GM12878 (cell line): ENCODE measurements around the gene FAM13C. TPM values are rescaled to one million over a fixed set of nuclear protein-coding genes. Genes with fewer than 3 reads are reported as not detected.

ENCODE experiments used
- ATAC-seq: fragments of 200-7000 bp; cut with Tn5 transposase; 3 replicates; pipeline ENCODE4 v1.9.1; 2020; ENCODE audit warnings: mild to moderate bottlenecking, moderate library complexity
- BruUV-seq: library from RNA; stranded (reverse); fragments of 400-500 nt; replicated peaks from 2 replicates; lab custom pipeline; 2021; lab: Mats Ljungman, UMichigan
- CTCF ChIA-PET: fragments of 300-600 bp; sonication (Branson Sonifier 250); formaldehyde crosslinking; extraction: SDS; loops from one replicate; lab custom pipeline; 2021; ENCODE audit warnings: inconsistent platforms; lab: Yijun Ruan, JAX
- POLR2A ChIA-PET: fragments of 350-600 bp; formaldehyde crosslinking; extraction: SDS; loops from one replicate; lab custom pipeline; 2021; ENCODE audit warnings: inconsistent platforms; lab: Charles Lee
- RAD21 ChIA-PET: fragments of 300-600 bp; sonication (Branson Sonifier 250); formaldehyde crosslinking; loops from one replicate; lab custom pipeline; 2023; ENCODE audit warnings: antibody characterized with exemption; ENCODE audit not compliant: unreplicated experiment; lab: Charles Lee
- SMC1A ChIA-PET: fragments of 300-600 bp; sonication (Branson Sonifier 250); formaldehyde crosslinking; loops from one replicate; lab custom pipeline; 2023; ENCODE audit not compliant: unreplicated experiment, uncharacterized antibody; lab: Charles Lee
- DNase-seq: peaks from one replicate; pipeline ENCODE4 v3.0.0-alpha.2; 2011; ENCODE audit warnings: low read depth, low spot score
- FAIRE-seq: peaks from 3 replicates; lab custom pipeline; 2011; peaks lifted over from hg19 to GRCh38; lab: Jason Lieb, UNC
- H2AFZ ChIP-seq: 2 replicates; pipeline ENCODE4 v1.6.0; 2011; ENCODE audit warnings: low read depth, low read length, control low read depth; ENCODE audit not compliant: control insufficient read depth
- H3K27ac ChIP-seq: 2 replicates; pipeline ENCODE4 v1.5.1; 2011; ENCODE audit warnings: control low read depth; ENCODE audit not compliant: control insufficient read depth, insufficient read depth
- H3K27me3 ChIP-seq, 2 experiments: replicated peaks in 1 of 2; 2 replicates each; pipeline versions ENCODE4 v1.6.0 to v1.6.1; 2011; ENCODE audit warnings: low read length in 1 of 2; ENCODE audit not compliant: control insufficient read depth in 2 of 2, insufficient read depth in 2 of 2
- H3K36me3 ChIP-seq, 2 experiments: 2 replicates each; pipeline ENCODE4 v1.5.1; 2011; ENCODE audit warnings: low read length in 1 of 2; ENCODE audit not compliant: control insufficient read depth in 2 of 2, insufficient read depth in 2 of 2
- H3K4me1 ChIP-seq: 2 replicates; pipeline ENCODE4 v1.6.1; 2011; ENCODE audit warnings: mild to moderate bottlenecking, low read length, moderate library complexity, mixed read lengths; ENCODE audit not compliant: control insufficient read depth, insufficient read depth
- H3K4me2 ChIP-seq: 2 replicates; pipeline ENCODE4 v1.6.0; 2011; ENCODE audit warnings: control low read depth; ENCODE audit not compliant: control insufficient read depth, insufficient read depth
- H3K4me3 ChIP-seq: fragments of 200-600 bp; sonication (generic); 2 replicates; pipeline ENCODE4 v1.5.1; 2016
- H3K79me2 ChIP-seq: 2 replicates; pipeline ENCODE4 v1.6.0; 2011; ENCODE audit warnings: low read length; ENCODE audit not compliant: control insufficient read depth, insufficient read depth
- H3K9ac ChIP-seq: 2 replicates; pipeline ENCODE4 v1.8.0; 2011; ENCODE audit warnings: low read length, control low read depth, mixed read lengths; ENCODE audit not compliant: control insufficient read depth, insufficient read depth
- H3K9me3 ChIP-seq: replicated peaks from 3 replicates; pipeline ENCODE4 v1.5.1; 2011; ENCODE audit warnings: mild to moderate bottlenecking, low read length; ENCODE audit not compliant: control insufficient read depth, insufficient read depth
- H4K20me1 ChIP-seq: 2 replicates; pipeline ENCODE4 v1.6.0; 2011; ENCODE audit not compliant: control insufficient read depth, insufficient read depth
- BCL3 ChIP-seq: IDR thresholded peaks from 2 replicates; pipeline ENCODE4 v1.6.1; 2011; ENCODE audit warnings: borderline replicate concordance, low read depth, mild to moderate bottlenecking, moderate library complexity, low read length; ENCODE audit not compliant: insufficient read depth, poor library complexity, severe bottlenecking
- CTCF ChIP-seq, 3 experiments: IDR thresholded peaks in 2 of 3; conservative IDR thresholded peaks in 1 of 3; 2 replicates each; pipeline ENCODE4 v1.5.1; 2011; ENCODE audit warnings: low read depth in 3 of 3, low read length in 3 of 3, mild to moderate bottlenecking in 3 of 3, control low read depth in 2 of 3, moderate library complexity in 2 of 3, inconsistent platforms in 1 of 3, mixed read lengths in 1 of 3; ENCODE audit not compliant: control insufficient read depth in 2 of 3, insufficient read depth in 1 of 3; ENCODE audit errors: extremely low read depth in 1 of 3
- GATAD2B ChIP-seq: fragments of 450-650 bp; conservative IDR thresholded peaks from 2 replicates; pipeline ENCODE4 v1.6.1; 2017; ENCODE audit warnings: low read depth, mild to moderate bottlenecking, moderate library complexity
- RFX5 ChIP-seq: IDR thresholded peaks from 2 replicates; pipeline ENCODE4 v1.6.1; 2011; ENCODE audit warnings: low read depth, low read length, improper control_type of control experiment
- SMAD1 ChIP-seq: fragments of 450-650 bp; IDR thresholded peaks from 2 replicates; pipeline ENCODE4 v1.6.1; 2018; ENCODE audit warnings: mild to moderate bottlenecking, low read depth; ENCODE audit not compliant: partially characterized antibody
- WGBS: methylation state at CpG from one replicate; pipeline ENCODE4 v1.1.6; 2016; ENCODE audit warnings: low lambda C conversion rate; ENCODE audit not compliant: insufficient replicate concordance, insufficient coverage; ENCODE audit errors: missing lambda C conversion rate; 5-methylcytosine and 5-hydroxymethylcytosine counted together
- in situ Hi-C: fragments of 300-500 bp; cut with MboI; formaldehyde crosslinking; loops from 9 replicates; pipeline ENCODE4 v1.14.3; 2018; ENCODE audit warnings: mixed read lengths
- intact Hi-C: fragments of 100-400 bp; cut with micrococcal nuclease; formaldehyde crosslinking; loops from one replicate; pipeline ENCODE4 v1.14.2; 2022; ENCODE audit not compliant: unreplicated experiment
- polyA plus RNA-seq, 11 experiments: library from polyadenylated mRNA; depleted of rRNA in 4 of 11; unstranded in 6 of 11; stranded (reverse) in 5 of 11; fragments of >200 nt; fragmentation: Nextera tagmentation in 4 of 11; fragmentation: Illumina TruSeq in 1 of 11; extraction: Ambion mirVana in 4 of 11; extraction: Trizol in 1 of 11; gene quantifications; 1 replicate in 1 of 11; 2 replicates in 10 of 11; pipeline versions ENCODE4 v1.2.1 to v1.2.3, GENCODE V29; 2011 to 2016; ENCODE audit warnings: inconsistent platforms in 2 of 11, missing spikeins in 2 of 11, low read depth in 1 of 11
- total RNA-seq, 4 experiments: library from RNA; depleted of rRNA in 3 of 4; stranded (reverse); fragments of >200 nt in 3 of 4; fragmentation: Illumina TruSeq in 1 of 4; extraction: Trizol in 1 of 4; gene quantifications; 2 replicates each; pipeline versions ENCODE4 v1.2.1 to v1.2.3, GENCODE V29; 2013 to 2021

The FAM13C gene
- total and polyA plus RNA-seq, 10 of the 15 experiments (the other 5 are each of a cell fraction or from before 2014, with no cell fraction given) = 0.04 to 0.31 (median 0.13) TPM; not detected in 5

GRCh38 chr10:59388671-59388976, 26.3 kb upstream of the FAM13C start:
- no peaks in the 10 kb centered on the region for H4K20me1 ChIP-seq
- no TSS peak for BruUV-seq
- no peaks in the 10 kb centered on the region for H3K36me3 ChIP-seq
- H3K9me3 ChIP-seq = no peaks in the 10 kb centered on the region
- intact Hi-C loops (no loop called here), in situ Hi-C loops (no loop called here)
- H3K9ac ChIP-seq = no peak overlapping the region
- ChIA-PET POLR2A (no interaction called here), CTCF (no interaction called here), RAD21 (no interaction called here), SMC1A (interaction anchor here (1.3 kb wide), 1 partner anchor 9 kb away, joined by 5 read pairs; no protein-coding TSS in a partner anchor)
- H3K27ac ChIP-seq = no peak overlapping the region
- ATAC-seq (no peak), FAIRE-seq (no peak), DNase-seq (no peak)
- H3K4me3 ChIP-seq = no peak overlapping the region
- no peak overlapping the region for H2AFZ ChIP-seq
- H3K79me2 ChIP-seq = no peaks in the 10 kb centered on the region
- 4% methylated on average over 1 of the region's 1 CpG for WGBS
- no peak overlapping the region for H3K4me2 ChIP-seq
- H3K4me1 ChIP-seq = no peaks in the 10 kb centered on the region
- H3K27me3 ChIP-seq = no peaks in the 10 kb centered on the region
- 0 out of 6 replicates have a peak, but pooled peaks of 1 of the 3 experiments have one; percentile 5 for TF ChIP-seq CTCF (IDR thresholded peaks at IDR 0.05 in 2 of 3, conservative IDR thresholded peaks at IDR 0.05 in 1 of 3; ENCODE audit: control insufficient read depth in 2 of 3, extremely low read depth in 1 of 3, insufficient read depth in 1 of 3, low read depth in 3 of 3, low read length in 3 of 3)
- no peak for TF ChIP-seq GATAD2B

- Histone ChIP-seq H3K9me3 (no peaks in the 10 kb centered on the region), H2AFZ (no peak overlapping the region), H4K20me1 (no peaks in the 10 kb centered on the region), H3K4me2 (no peak overlapping the region), H3K4me1 (no peaks in the 10 kb centered on the region), H3K79me2 (no peaks in the 10 kb centered on the region), H3K27me3 (no peaks in the 10 kb centered on the region), H3K36me3 (no peaks in the 10 kb centered on the region), H3K9ac (no peak overlapping the region), H3K4me3 (no peak overlapping the region), H3K27ac (no peak overlapping the region)
- ChIA-PET SMC1A (interaction anchor here (1.3 kb wide), 1 partner anchor 9 kb away, joined by 5 read pairs; no protein-coding TSS in a partner anchor), POLR2A (no interaction called here), RAD21 (no interaction called here), CTCF (no interaction called here)
- BruUV-seq = no TSS peak
- FAIRE-seq (no peak), ATAC-seq (no peak), DNase-seq (no peak)
- 0% methylated on average over 3 of the region's 3 CpGs for WGBS
- TF ChIP-seq SMAD1 (no peak), RFX5 (no peak), BCL3 (no peak)
- in situ Hi-C loops (no loop called here), intact Hi-C loops (no loop called here)
Observed at GRCh38 chr10:59387951-59388670, 25.8 kb upstream of the FAM13C start.
